Activated B cell treated with CpG ODN at 0.5 μM for 24 hours (primary cell): ENCODE results near the gene IFI6. TPM values are rescaled to one million over a fixed set of nuclear protein-coding genes. Genes with fewer than 3 reads are reported as not detected.

Experiments used
- ATAC-seq: fragments of 200-7000 bp; cut with Tn5 transposase; one replicate; pipeline ENCODE4 v1.10.0; 2021; ENCODE audit warnings: low read depth, mild to moderate bottlenecking, moderate library complexity
- CTCF ChIA-PET: fragments of 350-600 bp; sonication (Branson Sonifier 250); formaldehyde crosslinking; loops from one replicate; lab custom pipeline; 2021; ENCODE audit warnings: antibody characterized with exemption; lab: Charles Lee
- POLR2A ChIA-PET: fragments of 350-600 bp; sonication (Branson Sonifier 250); formaldehyde crosslinking; loops from one replicate; lab custom pipeline; 2021; ENCODE audit warnings: antibody characterized with exemption; lab: Charles Lee
- DNase-seq: peaks from one replicate; pipeline ENCODE4 v3.0.0; 2022
- H3K27ac Mint-ChIP-seq: one replicate; pipeline ENCODE4 v1.8.0; 2020; ENCODE audit warnings: mixed read lengths
- H3K27me3 Mint-ChIP-seq: one replicate; pipeline ENCODE4 v1.8.0; 2021; ENCODE audit warnings: mixed read lengths
- H3K36me3 Mint-ChIP-seq: one replicate; pipeline ENCODE4 v1.8.0; 2021; ENCODE audit warnings: low read depth, mixed read lengths
- H3K4me1 Mint-ChIP-seq: one replicate; pipeline ENCODE4 v1.8.0; 2021; ENCODE audit warnings: mixed read lengths
- H3K4me3 Mint-ChIP-seq: one replicate; pipeline ENCODE4 v1.8.0; 2020; ENCODE audit warnings: mild to moderate bottlenecking, mixed read lengths
- H3K9me3 Mint-ChIP-seq: one replicate; pipeline ENCODE4 v1.8.0; 2020; ENCODE audit warnings: mixed read lengths
- intact Hi-C: fragments of 100-400 bp; cut with micrococcal nuclease; formaldehyde crosslinking; loops from one replicate; pipeline ENCODE4 v1.15.1; 2024
- total RNA-seq: library from RNA; stranded (reverse); gene quantifications from 2 replicates; pipeline ENCODE4 v1.2.3, GENCODE V29; 2022
- TF ChIP-seq, protein P1 (sequence below): fragments of 200-600 bp; IDR thresholded peaks from one replicate; pipeline ENCODE4 v1.8.0; 2022; ENCODE audit warnings: antibody characterized with exemption, mild to moderate bottlenecking

Gene IFI6
- total RNA-seq, 1 donor from 2014 or later, result 11.4 TPM

DNA sequence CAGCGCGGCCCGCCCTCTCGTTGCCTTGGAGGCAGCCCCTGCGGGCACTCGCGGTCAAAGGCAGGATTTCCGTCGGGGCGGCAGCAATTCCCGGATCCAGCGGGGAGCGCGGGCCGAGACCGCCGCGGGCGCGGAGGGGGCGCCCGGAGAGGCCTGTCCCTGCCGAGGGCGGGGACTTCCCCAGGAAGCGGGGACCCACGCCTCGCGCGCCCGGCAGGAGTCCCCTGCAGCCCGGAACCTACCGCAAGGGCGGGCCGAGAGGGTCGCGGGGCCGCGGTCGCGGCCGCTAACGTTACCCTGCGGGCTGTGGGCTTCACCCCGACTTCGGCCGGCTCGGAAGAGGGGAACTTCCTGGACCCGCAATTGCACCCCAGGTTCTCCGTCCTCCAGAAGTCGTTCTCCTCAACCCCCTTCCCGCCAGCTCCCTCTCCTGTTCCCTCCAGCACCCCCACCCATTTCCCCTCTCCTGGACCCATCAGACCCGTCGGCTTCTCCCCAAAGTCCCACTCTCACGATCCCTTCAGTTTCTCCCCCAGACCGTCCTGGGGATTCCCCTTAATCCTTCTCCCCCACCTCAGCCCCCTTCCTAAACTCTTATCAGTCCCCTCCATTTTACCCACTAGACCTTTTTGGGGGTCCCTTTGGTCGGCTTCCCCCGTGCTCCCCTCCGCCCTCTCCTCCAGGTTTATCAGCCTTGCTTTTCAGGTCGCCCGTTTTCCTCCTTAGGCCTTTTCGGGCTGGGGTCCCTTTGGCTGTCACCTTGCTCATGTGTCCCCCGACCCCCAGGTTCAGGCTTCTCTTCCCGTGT lies 37.6 kb downstream of the IFI6 start:
- DNase-seq, result peak; percentile 64
- Mint-ChIP-seq H3K27ac (peak overlapping the region; percentile 87), H3K27me3 (no peaks in the 10 kb centered on the region), H3K4me1 (peaks cover 89% of the 10 kb centered on the region), H3K9me3 (no peaks in the 10 kb centered on the region), H3K36me3 (no peaks in the 10 kb centered on the region), H3K4me3 (peak overlapping the region; percentile 83)
- TF ChIP-seq, protein P1, sequence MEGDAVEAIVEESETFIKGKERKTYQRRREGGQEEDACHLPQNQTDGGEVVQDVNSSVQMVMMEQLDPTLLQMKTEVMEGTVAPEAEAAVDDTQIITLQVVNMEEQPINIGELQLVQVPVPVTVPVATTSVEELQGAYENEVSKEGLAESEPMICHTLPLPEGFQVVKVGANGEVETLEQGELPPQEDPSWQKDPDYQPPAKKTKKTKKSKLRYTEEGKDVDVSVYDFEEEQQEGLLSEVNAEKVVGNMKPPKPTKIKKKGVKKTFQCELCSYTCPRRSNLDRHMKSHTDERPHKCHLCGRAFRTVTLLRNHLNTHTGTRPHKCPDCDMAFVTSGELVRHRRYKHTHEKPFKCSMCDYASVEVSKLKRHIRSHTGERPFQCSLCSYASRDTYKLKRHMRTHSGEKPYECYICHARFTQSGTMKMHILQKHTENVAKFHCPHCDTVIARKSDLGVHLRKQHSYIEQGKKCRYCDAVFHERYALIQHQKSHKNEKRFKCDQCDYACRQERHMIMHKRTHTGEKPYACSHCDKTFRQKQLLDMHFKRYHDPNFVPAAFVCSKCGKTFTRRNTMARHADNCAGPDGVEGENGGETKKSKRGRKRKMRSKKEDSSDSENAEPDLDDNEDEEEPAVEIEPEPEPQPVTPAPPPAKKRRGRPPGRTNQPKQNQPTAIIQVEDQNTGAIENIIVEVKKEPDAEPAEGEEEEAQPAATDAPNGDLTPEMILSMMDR, result no peak
- intact Hi-C loops, result loop anchor here (1.0 kb wide), 1 partner anchor 10 kb away; no protein-coding TSS in a partner anchor
- peak; percentile 16 for ATAC-seq
- ChIA-PET CTCF (interaction anchor here (1.8 to 2.2 kb wide), 2 partner anchors 9 to 28 kb away, joined by 5 to 7 read pairs; no protein-coding TSS in a partner anchor), POLR2A (interaction anchor here (3.7 to 15.1 kb wide), 2 partner anchors 9 to 25 kb away, joined by 22 to 271 read pairs; no protein-coding TSS in a partner anchor)

DNA sequence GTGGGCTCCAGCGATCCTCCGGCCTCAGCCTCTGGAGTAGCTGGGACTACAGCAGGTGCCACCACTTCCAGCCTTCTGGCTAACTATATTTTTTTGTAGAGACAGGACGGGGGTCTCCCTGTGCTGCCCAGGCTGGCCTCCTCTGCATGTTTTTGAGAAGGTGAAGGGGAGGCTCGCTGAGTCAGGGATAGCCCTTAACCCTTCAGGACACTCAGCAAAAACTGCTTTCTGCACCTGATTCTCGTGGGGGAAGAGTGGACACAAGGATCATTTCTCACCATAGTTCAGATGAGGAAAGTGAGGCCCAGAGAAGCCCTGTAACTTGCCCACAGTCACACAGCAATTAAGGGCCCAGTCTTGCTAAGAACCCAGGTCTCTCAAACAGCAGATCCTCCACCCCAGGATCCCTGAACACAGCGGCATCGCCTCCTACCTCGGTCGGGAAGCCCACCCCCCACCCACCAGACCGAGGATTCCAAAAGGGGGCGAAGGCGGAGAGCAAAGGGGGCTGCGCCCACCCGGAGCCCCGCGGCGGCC lies 38.3 kb downstream of the IFI6 start:
- Mint-ChIP-seq H3K27me3 (no peaks in the 10 kb centered on the region), H3K9me3 (no peaks in the 10 kb centered on the region), H3K27ac (peak overlapping the region; percentile 83), H3K36me3 (no peaks in the 10 kb centered on the region), H3K4me3 (peak overlapping the region; percentile 75), H3K4me1 (peaks cover 91% of the 10 kb centered on the region)
- DNase-seq (no peak), ATAC-seq (no peak)
- TF ChIP-seq, protein P1, result no peak
- intact Hi-C loops, result loop anchor here (1.0 kb wide), 3 partner anchors 8 to 24 kb away; no protein-coding TSS in a partner anchor
- ChIA-PET CTCF (interaction anchor here (1.8 to 2.2 kb wide), 2 partner anchors 9 to 29 kb away, joined by 5 to 7 read pairs; no protein-coding TSS in a partner anchor), POLR2A (interaction anchor here (0.5 to 15.1 kb wide), 3 partner anchors 8 to 26 kb away, joined by 3 to 271 read pairs (median 22); no protein-coding TSS in a partner anchor)

DNA sequence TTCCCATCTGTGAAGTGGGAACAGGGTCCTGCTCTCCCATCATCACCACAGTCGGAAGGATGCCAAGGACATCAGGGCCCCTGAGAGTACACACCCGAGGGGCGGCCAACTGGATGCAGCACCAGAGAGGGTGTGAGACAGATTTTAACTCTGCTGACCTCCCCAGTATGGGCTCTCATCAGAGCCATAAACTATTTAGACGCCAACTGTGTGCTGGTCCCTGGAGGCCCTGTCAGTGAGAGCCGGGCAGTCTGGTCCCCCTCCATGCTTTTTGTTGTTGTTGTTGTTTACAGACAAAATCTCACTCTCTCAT lies 38.7 kb downstream of the IFI6 start:
- DNase-seq, result no peak
- H3K36me3 Mint-ChIP-seq, result no peaks in the 10 kb centered on the region
- ChIA-PET POLR2A (interaction anchor here (0.5 to 15.1 kb wide), 4 partner anchors 8 to 26 kb away, joined by 3 to 271 read pairs (median 18); no protein-coding TSS in a partner anchor), CTCF (interaction anchor here (1.2 to 2.2 kb wide), 3 partner anchors 10 to 31 kb away, joined by 3 to 7 read pairs (median 5); no protein-coding TSS in a partner anchor)
- H3K27me3 Mint-ChIP-seq, result no peaks in the 10 kb centered on the region
- TF ChIP-seq, protein P1, result no peak
- intact Hi-C loops, result loop anchor here (1.0 kb wide), 2 partner anchors 8 to 24 kb away; no protein-coding TSS in a partner anchor
- no peaks in the 10 kb centered on the region for H3K9me3 Mint-ChIP-seq
- H3K27ac Mint-ChIP-seq, result peak overlapping the region; percentile 83
- ATAC-seq, result no peak
- H3K4me1 Mint-ChIP-seq, result peaks cover 92% of the 10 kb centered on the region
- H3K4me3 Mint-ChIP-seq, result peak overlapping the region; percentile 75

DNA sequence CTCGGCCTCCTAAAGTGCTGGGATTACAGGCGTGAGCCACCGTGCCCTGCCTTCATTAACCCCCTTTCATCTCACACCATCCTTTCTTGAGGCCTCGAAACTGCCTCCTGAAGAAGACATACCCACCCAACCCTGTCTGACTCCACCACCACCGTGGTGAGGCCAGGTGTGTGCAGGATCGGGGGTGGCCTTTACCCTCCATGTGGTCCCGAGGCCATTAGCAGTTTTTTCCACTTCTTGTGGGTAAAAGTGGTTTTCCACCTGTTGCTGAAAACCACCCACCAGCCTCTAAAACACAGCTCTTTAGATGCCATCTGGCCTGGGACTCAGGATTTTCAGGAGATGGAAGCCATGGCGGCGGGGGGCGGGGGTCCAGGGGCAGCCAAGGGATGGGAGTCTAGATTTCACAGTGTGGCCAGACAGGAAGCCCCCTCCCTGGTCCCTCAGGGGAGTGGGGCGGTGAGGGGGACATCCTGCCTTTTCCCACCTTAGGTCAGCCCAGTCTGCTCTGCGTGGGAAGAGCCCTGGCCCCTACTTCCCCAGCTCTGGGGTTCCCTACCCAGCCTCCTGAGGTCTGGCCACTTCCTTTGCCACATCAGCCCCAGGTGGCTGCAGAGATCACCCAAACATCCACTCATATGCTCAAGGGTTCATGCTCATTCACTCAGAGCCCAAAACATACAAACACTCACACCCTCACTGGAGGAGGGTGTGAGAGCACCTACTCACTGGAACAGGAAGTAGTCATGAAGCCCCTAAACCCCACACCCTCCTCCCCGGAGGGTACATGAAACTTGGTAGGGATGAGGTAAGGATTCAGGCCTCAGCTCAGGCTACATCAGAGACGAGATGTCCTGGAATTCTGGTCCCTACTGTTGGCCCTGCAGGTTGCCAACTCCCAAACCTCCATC lies 39.4 kb downstream of the IFI6 start:
- H3K9me3 Mint-ChIP-seq, result no peaks in the 10 kb centered on the region
- intact Hi-C loops, result loop anchor here (1.0 kb wide), 2 partner anchors 7 to 23 kb away; no protein-coding TSS in a partner anchor
- POLR2A ChIA-PET, result interaction anchor here (0.5 to 15.1 kb wide), 9 partner anchors 7 to 1344 kb away, joined by 3 to 271 read pairs (median 3); no protein-coding TSS in a partner anchor
- TF ChIP-seq, protein P1, result no peak
- ATAC-seq, result peak; percentile 30
- no peak for DNase-seq
- no peaks in the 10 kb centered on the region for H3K27me3 Mint-ChIP-seq
- H3K4me3 Mint-ChIP-seq, result peak overlapping the region; percentile 75
- H3K36me3 Mint-ChIP-seq, result no peaks in the 10 kb centered on the region
- peaks cover 93% of the 10 kb centered on the region for H3K4me1 Mint-ChIP-seq
- H3K27ac Mint-ChIP-seq, result peak overlapping the region; percentile 83
- CTCF ChIA-PET, result interaction anchor here (1.2 to 2.2 kb wide), 4 partner anchors 10 to 32 kb away, joined by 3 to 7 read pairs (median 6); no protein-coding TSS in a partner anchor
